ENCODE measurements around the gene PSMD1.

The PSMD1 gene

DNA sequence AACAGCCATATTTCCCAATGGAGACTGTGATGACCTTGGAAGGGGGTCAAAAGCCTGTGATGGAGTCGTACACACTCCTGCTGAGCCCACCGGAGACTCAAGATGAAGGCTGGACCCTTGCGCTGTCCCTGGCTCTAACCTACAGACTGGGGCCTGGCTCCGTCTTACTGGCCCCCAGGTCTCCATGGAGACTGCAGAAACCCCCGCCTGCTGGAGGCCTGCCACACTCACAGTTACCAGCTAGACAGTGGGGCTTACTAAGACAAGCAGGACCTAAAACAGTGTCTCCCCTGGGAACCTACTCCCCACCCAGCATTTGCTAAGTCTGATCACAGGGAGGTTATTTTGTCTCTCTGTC, 9.8 kb upstream of the PSMD1 start:
- TF ChIP-seq, protein P1, sequence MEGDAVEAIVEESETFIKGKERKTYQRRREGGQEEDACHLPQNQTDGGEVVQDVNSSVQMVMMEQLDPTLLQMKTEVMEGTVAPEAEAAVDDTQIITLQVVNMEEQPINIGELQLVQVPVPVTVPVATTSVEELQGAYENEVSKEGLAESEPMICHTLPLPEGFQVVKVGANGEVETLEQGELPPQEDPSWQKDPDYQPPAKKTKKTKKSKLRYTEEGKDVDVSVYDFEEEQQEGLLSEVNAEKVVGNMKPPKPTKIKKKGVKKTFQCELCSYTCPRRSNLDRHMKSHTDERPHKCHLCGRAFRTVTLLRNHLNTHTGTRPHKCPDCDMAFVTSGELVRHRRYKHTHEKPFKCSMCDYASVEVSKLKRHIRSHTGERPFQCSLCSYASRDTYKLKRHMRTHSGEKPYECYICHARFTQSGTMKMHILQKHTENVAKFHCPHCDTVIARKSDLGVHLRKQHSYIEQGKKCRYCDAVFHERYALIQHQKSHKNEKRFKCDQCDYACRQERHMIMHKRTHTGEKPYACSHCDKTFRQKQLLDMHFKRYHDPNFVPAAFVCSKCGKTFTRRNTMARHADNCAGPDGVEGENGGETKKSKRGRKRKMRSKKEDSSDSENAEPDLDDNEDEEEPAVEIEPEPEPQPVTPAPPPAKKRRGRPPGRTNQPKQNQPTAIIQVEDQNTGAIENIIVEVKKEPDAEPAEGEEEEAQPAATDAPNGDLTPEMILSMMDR (IDR thresholded peaks at IDR 0.05; ENCODE audit: control extremely low read depth, extremely low read depth, low read depth, missing control alignments), result no peak
- no peak for DNase-seq (ENCODE audit: extremely low spot score)
- ChIA-PET CTCF (interaction anchor here (1.2 to 2.7 kb wide), 2 partner anchors 145 to 223 kb away, joined by 4 to 8 read pairs; no protein-coding TSS in a partner anchor), POLR2A (no interaction called here)

DNA sequence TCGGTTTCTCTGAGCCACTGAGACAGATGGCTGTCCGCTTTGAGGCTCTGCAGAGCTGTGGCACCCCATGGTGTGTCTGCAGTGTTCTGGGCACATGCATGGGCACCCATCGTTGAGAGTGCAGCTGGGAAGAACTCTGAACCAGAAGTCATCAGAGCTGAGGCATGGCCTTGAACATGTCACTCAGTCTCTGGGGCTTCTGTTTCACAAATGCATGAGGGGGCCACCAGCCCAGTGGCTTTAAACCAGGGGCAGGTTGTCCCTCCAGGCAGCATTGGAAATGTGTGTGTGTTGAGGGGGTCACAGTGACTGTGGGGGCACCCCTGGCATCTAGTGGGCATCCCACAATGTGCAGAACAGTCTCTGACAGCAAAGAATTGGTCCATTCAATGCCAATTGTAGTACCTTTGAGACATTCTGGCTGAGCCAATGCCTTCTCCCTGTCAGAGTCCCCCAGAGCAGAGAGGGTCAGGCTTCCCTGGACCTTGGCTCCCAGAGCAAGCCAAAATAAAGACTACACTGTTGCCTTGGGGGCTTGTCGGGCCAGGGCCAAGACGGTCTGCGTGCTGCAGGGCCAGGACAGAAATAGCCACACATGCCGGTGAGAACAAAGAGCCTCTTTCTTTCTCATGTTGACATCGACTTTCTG, 9.3 kb upstream of the PSMD1 start:
- no peak for DNase-seq (ENCODE audit: extremely low spot score)
- ChIA-PET CTCF (interaction anchor here (0.9 to 2.7 kb wide), 4 partner anchors 40 to 223 kb away, joined by 3 to 8 read pairs (median 4); no protein-coding TSS in a partner anchor), POLR2A (no interaction called here)
- TF ChIP-seq, protein P1 (IDR thresholded peaks at IDR 0.05; ENCODE audit: control extremely low read depth, extremely low read depth, low read depth, missing control alignments), result no peak

GRCh38 chr2:231047923-231048915, 8.4 kb upstream of the PSMD1 start:
- CTCF ChIA-PET, result interaction anchor here (0.8 to 2.7 kb wide), 6 partner anchors 41 to 364 kb away, joined by 3 to 8 read pairs (median 4); no protein-coding TSS in a partner anchor

GRCh38 chr2:231049286-231050017, 7.2 kb upstream of the PSMD1 start:
- CTCF ChIA-PET, result interaction anchor here (0.8 to 3.9 kb wide), 8 partner anchors 8 to 147 kb away, joined by 3 to 58 read pairs (median 6); no protein-coding TSS in a partner anchor
- TF ChIP-seq, protein P1 (IDR thresholded peaks at IDR 0.05; ENCODE audit: control extremely low read depth, extremely low read depth, low read depth, missing control alignments), result no peak
- DNase-seq (ENCODE audit: extremely low spot score), result no peak
- POLR2A ChIA-PET, result no interaction called here

More at GRCh38 chr2:231047923-231048915, 8.4 kb upstream of the PSMD1 start:
- POLR2A ChIA-PET, result no interaction called here
- DNase-seq (ENCODE audit: extremely low spot score), result no peak
- TF ChIP-seq, protein P1 (IDR thresholded peaks at IDR 0.05; ENCODE audit: control extremely low read depth, extremely low read depth, low read depth, missing control alignments), result no peak

GRCh38 chr2:231050018-231050901, 6.4 kb upstream of the PSMD1 start:
- CTCF ChIA-PET, result interaction anchor here (0.7 to 3.9 kb wide), 12 partner anchors 8 to 226 kb away, joined by 3 to 58 read pairs (median 5); no protein-coding TSS in a partner anchor
- POLR2A ChIA-PET, result no interaction called here
- TF ChIP-seq, protein P1 (IDR thresholded peaks at IDR 0.05; ENCODE audit: control extremely low read depth, extremely low read depth, low read depth, missing control alignments), result no peak
- no peak for DNase-seq (ENCODE audit: extremely low spot score)

Data from GM10248 (cell line).